Measurements from ENCODE around the gene TRIP12. TPM values are rescaled to one million over a fixed set of nuclear protein-coding genes. Genes with fewer than 3 reads are reported as not detected.
"Not testable (repeated sequence)": the region's sequence is repeated elsewhere in the genome, so short reads cannot be mapped to it uniquely, and the experiment has no call there.

Gene TRIP12
- total and polyA plus RNA-seq, 2 of the 4 experiments (the other 2 are of a cell fraction) = 51.6 to 209 TPM

- no peak overlapping the region for H2AK9ac ChIP-seq (replicated peaks; ENCODE audit: low read depth, low read length, poor library complexity)
- H3K9me1 ChIP-seq (ENCODE audit: insufficient read depth, low read length) = peaks cover 5% of the 10 kb centered on the region; the same call in 1 of the 2 replicates
- no peak overlapping the region for H2BK120ac ChIP-seq (ENCODE audit: low read depth, low read length)
- DNase-seq (no peak), ATAC-seq (ENCODE audit: low read depth) (no peak)
- intact Hi-C loops (cut with micrococcal nuclease) = no loop called here
- ChIA-PET POLR2A (ENCODE audit: unreplicated experiment) (no interaction called here), CTCF (no interaction called here)
- TF ChIP-seq MXI1 (IDR thresholded peaks at IDR 0.05; ENCODE audit: borderline replicate concordance, low read depth, low read length) (no peak), CEBPB (IDR thresholded peaks at IDR 0.05; ENCODE audit: low read depth, low read length) (no peak), USF2 (IDR thresholded peaks at IDR 0.05; ENCODE audit: low read depth, low read length) (no peak), RCOR1 (IDR thresholded peaks at IDR 0.05; ENCODE audit: insufficient replicate concordance, low read length) (no peak)
- H2BK20ac ChIP-seq (ENCODE audit: low read depth, low read length) = no peak overlapping the region
- peaks cover 2% of the 10 kb centered on the region; the same call in 1 of the 2 replicates for H3K4me1 ChIP-seq (ENCODE audit: control insufficient read depth, insufficient read depth, low read length)
- H4K5ac ChIP-seq (ENCODE audit: low read depth, low read length) = no peak overlapping the region
- H3K9me3 ChIP-seq (ENCODE audit: control insufficient read depth, insufficient read depth, low read length) = no peaks in the 10 kb centered on the region
- no peak overlapping the region for H3K14ac ChIP-seq (replicated peaks; ENCODE audit: low read depth, low read length)
- no peak overlapping the region for H2BK5ac ChIP-seq (ENCODE audit: low read depth, low read length, poor library complexity, severe bottlenecking)
- no peak overlapping the region for H3K27ac ChIP-seq (ENCODE audit: insufficient read depth, low read length)
- H3K9ac ChIP-seq (ENCODE audit: low read depth, low read length) = no peak overlapping the region
- H3K79me1 ChIP-seq (ENCODE audit: low read depth in 1 of 2, low read length in 2 of 2) = peaks cover 6 to 15% of the 10 kb centered on the region in 2 experiments; a peak in 2 of 4 replicates
- H3K4me3 ChIP-seq (ENCODE audit: insufficient read depth, low read depth, low read length) = no peak overlapping the region
- H3K36me3 ChIP-seq (ENCODE audit: control insufficient read depth, insufficient read depth, low read length) = peaks cover 33% of the 10 kb centered on the region
- H4K91ac ChIP-seq (ENCODE audit: insufficient read depth, low read depth, low read length) = no peak overlapping the region
- no peaks in the 10 kb centered on the region for H4K20me1 ChIP-seq (ENCODE audit: insufficient read depth, low read length)
- no peak overlapping the region for H2AK5ac ChIP-seq (ENCODE audit: low read depth, low read length)
- no peak overlapping the region for H3K4me2 ChIP-seq (ENCODE audit: low read depth, low read length)
- H2BK15ac ChIP-seq (ENCODE audit: low read depth, low read length) = no peak overlapping the region
- no TSS peak for BruUV-seq (replicated peaks)
- dilution Hi-C loops (cut with HindIII; ENCODE audit: low sequenced_read_pairs, unreplicated experiment) = no loop called here
- H3K23ac ChIP-seq (ENCODE audit: low read depth, low read length) = no peak overlapping the region
- H4K8ac ChIP-seq (ENCODE audit: low read depth in 2 of 2, low read length in 2 of 2) = no peak overlapping the region
- WGBS, 2 experiments (ENCODE audit: extremely low coverage in 2 of 2, insufficient read length in 1 of 2) = 100% methylated on average over 1 of the region's 1 CpG; no CpG with 5 or more reads in 1 of the 2 experiments
- H3K56ac ChIP-seq (ENCODE audit: extremely low read depth, insufficient read depth, low read length) = no peak overlapping the region
- no peak overlapping the region for H3K18ac ChIP-seq (ENCODE audit: low read depth, low read length)
- H3K27me3 ChIP-seq (ENCODE audit: control insufficient read depth, insufficient read depth, low read length) = no peaks in the 10 kb centered on the region
- H2AFZ ChIP-seq (replicated peaks; ENCODE audit: low read length, poor library complexity) = no peak overlapping the region
- no peak overlapping the region for H3K4ac ChIP-seq (ENCODE audit: low read depth, low read length)
- in situ Hi-C loops (cut with MboI; ENCODE audit: low sequenced_read_pairs) = no loop called here
Measured at GRCh38 chr2:229794636-229795035, 127.2 kb downstream of the TRIP12 start.

GRCh38 chr2:229786289-229786688 lies 135.5 kb downstream of the TRIP12 start:
- H2BK120ac ChIP-seq (ENCODE audit: low read depth, low read length); CTCF ChIA-PET; POLR2A ChIA-PET (ENCODE audit: unreplicated experiment); H3K9me1 ChIP-seq (ENCODE audit: insufficient read depth, low read length); H2BK5ac ChIP-seq (ENCODE audit: low read depth, low read length, poor library complexity, severe bottlenecking); H4K5ac ChIP-seq (ENCODE audit: low read depth, low read length); in situ Hi-C loops (cut with MboI; ENCODE audit: low sequenced_read_pairs); H3K4me2 ChIP-seq (ENCODE audit: low read depth, low read length); DNase-seq; H4K20me1 ChIP-seq (ENCODE audit: insufficient read depth, low read length); H2BK15ac ChIP-seq (ENCODE audit: low read depth, low read length); H2BK20ac ChIP-seq (ENCODE audit: low read depth, low read length); H2AK5ac ChIP-seq (ENCODE audit: low read depth, low read length); BruUV-seq (replicated peaks); H2AK9ac ChIP-seq (replicated peaks; ENCODE audit: low read depth, low read length, poor library complexity); H3K18ac ChIP-seq (ENCODE audit: low read depth, low read length); H3K4me1 ChIP-seq (ENCODE audit: control insufficient read depth, insufficient read depth, low read length); ATAC-seq (ENCODE audit: low read depth); H2AFZ ChIP-seq (replicated peaks; ENCODE audit: low read length, poor library complexity); H3K9ac ChIP-seq (ENCODE audit: low read depth, low read length); H3K27me3 ChIP-seq (ENCODE audit: control insufficient read depth, insufficient read depth, low read length); H4K91ac ChIP-seq (ENCODE audit: insufficient read depth, low read depth, low read length); H3K23ac ChIP-seq (ENCODE audit: low read depth, low read length); dilution Hi-C loops (cut with HindIII; ENCODE audit: low sequenced_read_pairs, unreplicated experiment); H3K4me3 ChIP-seq (ENCODE audit: insufficient read depth, low read depth, low read length); H3K27ac ChIP-seq (ENCODE audit: insufficient read depth, low read length); H3K56ac ChIP-seq (ENCODE audit: extremely low read depth, insufficient read depth, low read length); H3K9me3 ChIP-seq (ENCODE audit: control insufficient read depth, insufficient read depth, low read length); H3K14ac ChIP-seq (replicated peaks; ENCODE audit: low read depth, low read length); H4K8ac ChIP-seq (ENCODE audit: low read depth in 2 of 2, low read length in 2 of 2); H3K4ac ChIP-seq (ENCODE audit: low read depth, low read length): not testable (repeated sequence)
- intact Hi-C loops (cut with micrococcal nuclease) = loop anchor here (5.0 to 10.0 kb wide), 2 partner anchors 36 to 829 kb away; no protein-coding TSS in a partner anchor
- H3K79me1 ChIP-seq (ENCODE audit: low read depth in 1 of 2, low read length in 2 of 2) = peaks cover 7 to 10% of the 10 kb centered on the region in 2 experiments
- peaks cover 26% of the 10 kb centered on the region for H3K36me3 ChIP-seq (ENCODE audit: control insufficient read depth, insufficient read depth, low read length)
- WGBS, 2 experiments (ENCODE audit: extremely low coverage in 2 of 2, insufficient read length in 1 of 2) = no CpG with 5 or more reads among the region's 11 CpGs
